GM18507 (cell line): Measurements from ENCODE around the gene ADCY1.

ENCODE experiments used
- DNase-seq: peaks from one replicate; pipeline ENCODE4 v3.0.0; 2011; ENCODE audit warnings: low read depth; ENCODE audit not compliant: insufficient read length; ENCODE audit errors: extremely low spot score
- FAIRE-seq: peaks from 2 replicates; lab custom pipeline; 2011; peaks lifted over from hg19 to GRCh38; lab: Jason Lieb, UNC

ADCY1 gene

DNA sequence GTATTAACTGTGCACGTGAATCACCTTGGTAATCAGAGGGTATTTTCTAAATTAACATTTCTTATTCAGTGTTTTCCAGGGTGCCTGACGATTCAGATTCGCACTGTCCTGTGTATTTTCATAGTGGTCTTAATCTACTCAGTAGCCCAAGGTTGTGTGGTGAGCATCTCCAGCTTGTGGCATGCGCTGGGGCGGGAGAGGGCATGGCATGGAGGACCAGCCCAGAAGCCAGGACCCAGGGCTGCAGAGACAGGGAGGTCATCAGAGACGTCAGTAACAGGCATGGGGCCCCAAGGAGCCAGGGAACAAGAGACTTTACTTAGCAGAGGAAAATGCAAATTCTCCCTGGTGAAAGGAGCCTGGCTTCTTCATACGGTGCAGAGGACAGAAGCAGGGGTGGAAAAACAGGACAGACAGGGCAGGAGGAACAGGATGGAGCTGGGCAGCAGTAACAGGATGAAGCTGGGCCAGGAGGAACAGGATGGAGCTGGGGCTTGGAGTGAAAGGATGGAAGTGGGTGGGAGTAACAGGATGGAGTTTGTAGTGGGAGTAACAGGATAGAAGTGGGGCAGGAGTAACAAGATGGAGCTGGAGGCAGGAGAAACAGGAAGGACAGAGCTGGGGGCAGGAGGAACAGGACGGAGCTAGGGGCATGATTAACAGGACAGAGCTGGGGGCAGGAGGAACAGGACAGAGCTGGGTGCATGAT is 110.9 kb downstream of the ADCY1 start:
- DNase-seq, result no peak
- FAIRE-seq, result no peak

DNA sequence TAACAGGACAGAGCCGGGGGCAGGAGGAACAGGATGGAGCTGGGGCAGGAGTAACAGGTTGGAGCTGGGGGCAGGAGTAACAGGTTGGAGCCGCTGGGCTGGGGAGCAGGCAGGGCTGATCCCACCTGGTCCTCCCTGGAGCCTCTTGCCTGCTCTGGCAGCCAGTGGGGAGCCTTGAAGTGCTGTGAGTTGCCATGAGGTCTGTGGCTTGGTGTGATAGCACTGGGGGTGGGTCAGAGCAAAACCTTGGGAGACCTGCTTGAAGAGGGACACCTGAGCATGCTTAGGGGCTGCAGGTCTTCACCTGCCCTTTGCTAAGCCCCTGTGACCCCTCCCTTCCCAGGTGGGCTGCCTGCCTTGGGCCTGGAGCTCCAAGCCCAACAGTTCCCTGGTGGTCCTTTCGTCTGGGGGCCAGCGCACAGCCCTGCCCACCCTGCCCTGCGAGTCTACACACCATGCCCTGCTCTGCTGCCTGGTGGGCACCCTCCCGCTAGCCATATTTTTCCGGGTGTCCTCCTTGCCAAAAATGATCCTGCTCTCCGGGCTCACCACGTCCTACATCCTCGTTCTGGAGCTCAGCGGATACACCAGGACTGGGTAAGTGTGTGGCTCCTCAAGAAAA is 111.6 kb downstream of the ADCY1 start:
- FAIRE-seq, result no peak
- no peak for DNase-seq

DNA sequence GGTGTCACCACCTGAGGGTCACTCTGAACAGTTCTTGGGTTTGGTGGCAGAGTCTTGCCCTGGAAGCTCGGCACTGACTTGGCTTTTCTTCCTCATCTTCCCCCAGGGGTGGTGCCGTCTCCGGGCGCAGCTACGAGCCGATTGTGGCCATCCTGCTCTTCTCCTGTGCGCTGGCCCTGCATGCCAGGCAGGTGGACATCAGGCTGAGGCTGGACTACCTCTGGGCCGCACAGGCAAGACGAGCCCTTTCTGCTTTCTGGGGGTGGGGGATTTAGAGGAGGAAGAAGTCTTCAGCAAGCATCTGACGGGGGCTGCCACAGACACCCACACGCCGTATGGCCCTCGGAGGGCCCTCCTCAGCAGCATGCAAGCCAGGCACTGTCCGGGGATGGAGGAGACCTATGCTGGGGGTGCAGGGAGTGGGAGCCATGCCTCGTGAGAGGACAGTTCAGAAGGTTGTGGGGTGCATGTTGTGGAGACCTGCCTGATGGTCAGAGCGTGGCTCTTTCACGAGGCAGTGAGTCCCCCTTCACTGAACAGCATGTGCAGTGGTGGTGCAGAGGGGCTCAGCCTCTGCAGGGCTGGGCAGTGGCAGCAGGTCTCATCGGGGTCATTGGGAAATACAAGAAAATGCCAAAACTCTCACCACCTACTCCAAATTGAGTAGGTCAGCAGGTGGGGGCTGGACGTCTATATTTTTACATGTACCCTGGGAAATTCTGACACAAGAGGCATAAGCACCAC is 112.4 kb downstream of the ADCY1 start:
- DNase-seq, result no peak
- no peak for FAIRE-seq

DNA sequence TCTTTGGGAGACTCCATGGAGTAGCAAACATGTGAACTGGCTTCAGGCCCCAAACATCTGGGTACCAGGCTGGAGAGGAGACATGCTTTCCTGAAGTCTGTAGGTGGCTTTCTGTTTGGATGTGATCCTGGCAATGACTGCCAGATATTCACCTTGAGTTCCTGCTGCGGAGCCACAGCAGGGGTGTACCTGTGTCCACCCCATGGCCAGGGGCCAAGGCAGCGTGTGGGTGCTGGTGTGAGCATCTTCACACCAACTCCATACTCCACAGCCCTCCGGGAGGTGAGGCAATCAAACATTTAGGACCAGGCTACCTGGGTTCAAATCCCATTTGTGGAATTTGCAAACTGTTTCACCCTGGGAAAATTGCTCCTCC is 113.0 kb downstream of the ADCY1 start:
- no peak for FAIRE-seq
- no peak for DNase-seq

DNA sequence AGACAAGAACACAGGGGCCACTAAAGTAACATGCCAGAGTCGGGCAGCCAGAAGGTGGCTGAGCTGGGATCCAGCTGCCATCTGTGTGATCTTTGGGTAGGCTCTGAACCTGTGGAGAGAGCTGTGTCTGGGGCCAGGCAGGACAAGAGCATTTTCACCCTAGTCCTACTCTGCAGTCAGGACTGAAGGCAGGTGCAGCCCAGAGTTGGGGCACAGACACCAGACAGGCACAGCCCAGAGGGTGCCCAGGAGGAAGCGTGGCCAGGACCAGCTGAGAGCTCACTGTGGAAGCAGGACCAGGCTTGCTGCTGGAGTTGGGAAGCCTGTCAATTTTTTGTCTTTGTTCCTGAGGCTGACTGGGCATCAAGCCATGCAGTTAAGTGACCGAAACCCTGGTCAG is 113.6 kb downstream of the ADCY1 start:
- FAIRE-seq, result no peak
- DNase-seq, result no peak

DNA sequence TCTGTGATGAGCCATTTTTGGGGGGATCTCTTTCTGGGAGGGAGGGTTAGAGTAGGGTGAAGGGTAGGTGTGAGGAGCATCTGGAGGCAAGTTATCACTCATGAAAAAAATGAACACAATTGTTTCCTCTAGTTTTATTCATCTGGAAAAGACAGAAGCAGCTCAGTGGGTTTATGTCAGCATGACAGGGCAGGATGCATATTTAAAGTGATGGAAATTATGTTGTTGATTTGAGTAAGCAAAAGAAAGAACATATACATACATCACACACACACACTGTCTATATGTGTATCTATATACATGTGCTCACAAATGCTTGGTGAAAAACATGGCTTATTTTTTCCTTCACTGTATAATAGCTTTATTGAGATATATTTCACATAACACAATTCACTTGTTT is 114.2 kb downstream of the ADCY1 start:
- DNase-seq, result no peak
- no peak for FAIRE-seq

DNA sequence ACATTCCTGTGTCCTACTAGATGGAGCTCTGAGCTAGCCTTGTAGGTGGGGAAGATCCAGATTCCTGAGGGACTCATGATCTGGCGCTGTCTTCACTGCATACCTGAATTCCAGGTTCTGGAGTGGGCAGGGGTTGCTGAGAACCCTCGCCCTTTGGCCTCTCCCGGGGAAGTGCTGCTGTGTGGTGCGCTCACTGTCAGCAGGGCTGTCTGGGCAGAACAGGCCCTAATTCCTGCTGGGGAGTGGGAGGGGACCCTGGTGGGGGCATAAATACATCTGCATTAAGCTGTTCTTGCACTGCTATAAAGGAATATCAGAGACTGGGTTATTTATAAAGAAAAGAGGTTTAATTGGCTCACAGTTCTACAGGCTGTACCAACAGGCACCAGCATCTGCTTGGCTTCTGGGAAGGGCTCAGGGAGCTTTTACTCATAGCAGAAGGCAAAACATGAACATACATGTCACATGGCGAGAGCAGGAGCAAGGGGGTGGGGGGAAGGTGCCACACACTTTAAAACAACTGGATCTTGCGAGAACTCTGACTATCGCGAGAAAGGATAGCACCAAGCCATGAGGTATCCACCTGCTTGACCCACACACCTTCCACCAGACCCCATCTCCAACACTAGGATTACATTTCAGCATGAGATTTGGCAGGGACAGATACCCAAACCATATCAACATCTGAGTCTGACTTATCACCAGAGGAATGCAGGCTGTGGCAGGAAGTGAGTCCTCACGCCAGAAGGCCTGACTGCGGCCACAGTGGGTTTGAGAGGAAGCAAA is 115.0 kb downstream of the ADCY1 start:
- no peak for FAIRE-seq

DNA sequence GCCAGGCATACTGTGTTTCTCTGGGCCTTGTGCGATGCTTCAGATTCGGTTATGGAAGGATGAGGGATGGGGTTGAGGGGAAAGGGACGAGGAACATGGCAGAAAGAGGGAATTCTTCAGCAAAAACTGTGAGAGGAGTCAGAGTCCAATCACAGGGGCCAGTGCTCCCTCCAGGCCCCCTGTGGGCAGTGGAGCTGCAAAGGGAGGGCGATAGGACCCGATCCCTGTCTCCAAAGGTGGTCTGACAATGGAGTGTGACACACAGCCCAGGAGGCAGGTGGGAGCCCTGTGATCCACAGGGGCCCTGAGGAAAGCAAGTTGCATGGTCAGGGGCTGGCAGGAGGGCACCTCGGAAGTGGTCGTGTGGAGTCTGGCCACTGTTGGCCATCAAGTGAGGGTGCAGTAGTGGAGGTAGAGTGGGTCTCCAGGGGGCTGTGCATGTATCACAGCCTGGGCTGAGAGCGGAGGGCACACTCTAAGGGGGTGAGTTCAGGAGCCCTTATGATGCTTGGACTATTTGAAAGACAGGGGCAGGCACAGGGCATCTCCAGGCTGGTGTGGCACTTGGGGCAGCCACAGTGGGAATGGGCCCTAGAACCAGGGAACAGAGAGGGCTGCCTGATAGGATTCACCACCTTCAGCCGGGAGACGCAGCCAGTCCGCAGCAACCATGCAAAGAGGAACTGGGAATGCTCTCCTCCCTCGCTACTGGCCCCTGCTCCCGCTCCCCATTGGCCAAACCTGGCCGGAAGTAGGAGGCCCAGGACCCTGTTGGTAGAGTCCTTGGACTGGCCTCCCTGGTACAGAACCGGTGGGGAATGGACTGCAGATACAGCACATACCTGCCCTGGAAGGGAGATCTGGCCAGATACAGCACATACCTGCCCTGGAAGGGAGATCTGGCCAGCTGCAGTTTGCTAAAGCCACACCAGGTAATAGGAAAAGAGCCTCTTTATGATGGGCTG is 115.9 kb downstream of the ADCY1 start:
- no peak for DNase-seq
- FAIRE-seq, result no peak

More for the DNA sequence above, 115.0 kb downstream of the ADCY1 start:
- DNase-seq, result no peak

DNA sequence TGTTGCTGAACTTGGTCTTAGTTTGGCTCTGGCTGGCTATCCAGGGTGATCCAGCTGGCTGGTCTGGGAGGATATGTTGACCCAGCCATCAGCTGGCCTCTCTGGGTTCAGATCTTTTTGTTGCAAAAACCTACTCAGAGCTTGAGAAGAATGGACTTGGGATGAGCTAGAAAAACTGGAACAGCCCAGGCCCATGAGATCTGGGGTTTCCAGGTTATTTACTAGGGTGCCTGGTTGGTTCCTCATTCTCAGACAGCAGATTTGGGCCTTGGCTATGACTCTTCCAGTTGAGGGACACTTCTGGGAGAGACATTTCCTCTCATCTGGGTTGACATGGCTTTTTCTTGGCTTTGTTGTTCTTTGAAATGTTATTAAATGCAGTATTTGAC is 116.6 kb downstream of the ADCY1 start:
- no peak for FAIRE-seq
- no peak for DNase-seq

DNA sequence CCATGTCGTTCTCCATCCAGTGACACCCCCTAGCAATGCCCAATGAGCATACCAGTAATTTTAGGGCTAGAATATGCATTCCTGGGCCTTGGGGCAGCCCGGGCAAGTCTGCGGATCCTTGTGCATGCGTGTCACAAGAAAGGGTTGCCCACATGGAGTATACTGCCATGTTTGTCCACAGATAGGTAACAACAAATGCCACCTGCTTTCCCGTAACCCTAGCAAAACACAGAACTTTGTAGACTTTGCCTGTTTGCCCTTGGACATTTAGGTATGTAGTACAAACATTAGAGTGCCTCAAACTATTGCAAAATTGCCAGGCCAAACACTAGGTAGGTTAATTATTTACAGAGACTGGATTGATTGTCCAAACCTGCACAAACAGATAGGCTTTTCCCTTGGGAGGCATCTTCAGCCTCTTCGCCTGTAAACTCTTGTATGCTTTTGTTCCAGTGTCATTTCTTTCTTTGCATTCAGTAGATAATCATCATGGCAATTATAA is 117.0 kb downstream of the ADCY1 start:
- no peak for DNase-seq
- no peak for FAIRE-seq

DNA sequence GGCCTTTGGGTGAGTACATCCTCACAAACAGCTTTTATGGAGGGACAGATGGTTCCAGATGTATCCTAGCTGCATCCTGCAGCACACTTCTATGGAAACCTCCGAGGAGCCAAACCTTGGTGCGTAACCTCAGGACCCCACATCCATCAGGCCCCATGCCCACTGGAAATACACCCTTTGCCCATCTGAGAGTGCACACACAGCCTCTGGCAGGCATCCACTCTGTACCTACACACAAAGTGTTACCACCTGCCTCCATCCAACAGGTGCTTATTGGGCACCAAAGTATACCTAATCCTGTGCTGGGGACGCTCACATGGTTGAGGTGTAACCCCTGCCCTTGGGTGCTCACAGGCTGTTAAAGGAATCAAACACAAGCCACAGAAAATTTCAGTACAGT is 117.9 kb downstream of the ADCY1 start:
- FAIRE-seq (no peak), DNase-seq (no peak)

DNA sequence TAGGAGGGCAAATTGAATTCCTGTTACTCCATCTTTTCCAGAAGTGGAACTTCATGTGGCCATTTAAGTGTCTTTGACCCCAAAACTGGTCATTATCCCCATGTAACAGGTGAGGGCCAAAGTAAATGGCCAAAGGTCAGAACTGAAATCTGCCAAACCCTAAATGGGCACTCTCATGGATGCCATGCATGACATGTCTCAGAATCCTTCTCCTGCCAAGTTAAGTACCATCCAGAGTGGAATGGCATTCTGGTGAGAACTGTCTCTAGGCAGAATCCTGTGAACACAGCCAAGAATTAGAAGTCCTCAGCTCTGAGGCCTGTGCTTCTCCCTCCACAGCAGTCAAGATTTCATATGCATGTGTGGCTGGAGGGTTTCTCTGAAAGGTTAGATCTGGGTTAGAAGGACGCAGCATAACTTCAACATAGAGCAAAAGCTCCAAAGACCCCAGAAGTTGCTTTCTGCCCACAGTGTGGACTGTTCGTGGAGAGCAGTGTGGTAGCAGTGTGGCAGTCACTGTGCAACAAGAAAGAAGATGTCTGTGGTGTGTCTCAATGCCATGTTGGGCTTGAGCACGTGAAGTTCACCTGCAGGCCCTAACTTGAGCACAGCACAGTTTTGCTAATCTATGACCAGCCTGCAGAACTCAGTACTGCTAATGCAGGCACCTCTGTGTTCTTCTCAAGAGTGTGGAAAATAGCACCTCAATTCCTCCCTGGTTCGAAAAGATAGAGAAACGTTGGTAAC is 121.3 kb downstream of the ADCY1 start:
- DNase-seq (no peak), FAIRE-seq (no peak)

DNA sequence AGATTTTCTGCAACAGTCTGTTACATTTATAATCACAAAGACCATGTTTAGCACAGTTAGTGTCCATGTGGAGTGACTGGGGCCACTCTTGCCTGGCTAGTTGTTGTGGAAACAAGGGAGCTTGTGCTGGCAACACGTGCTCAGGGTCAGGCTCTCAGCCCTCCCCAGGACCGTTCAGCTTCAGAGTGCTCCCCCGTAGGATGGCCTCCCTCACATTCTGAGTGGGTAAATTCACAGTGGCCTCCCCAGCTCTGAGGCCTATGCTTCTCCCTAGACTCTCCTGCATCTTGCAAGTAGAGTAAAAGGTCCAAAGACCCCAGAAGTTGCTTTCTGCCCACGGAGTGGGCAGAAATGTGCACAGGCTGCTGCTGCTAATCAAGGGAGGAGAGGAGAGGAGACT is 122.3 kb downstream of the ADCY1 start:
- FAIRE-seq, result no peak

DNA sequence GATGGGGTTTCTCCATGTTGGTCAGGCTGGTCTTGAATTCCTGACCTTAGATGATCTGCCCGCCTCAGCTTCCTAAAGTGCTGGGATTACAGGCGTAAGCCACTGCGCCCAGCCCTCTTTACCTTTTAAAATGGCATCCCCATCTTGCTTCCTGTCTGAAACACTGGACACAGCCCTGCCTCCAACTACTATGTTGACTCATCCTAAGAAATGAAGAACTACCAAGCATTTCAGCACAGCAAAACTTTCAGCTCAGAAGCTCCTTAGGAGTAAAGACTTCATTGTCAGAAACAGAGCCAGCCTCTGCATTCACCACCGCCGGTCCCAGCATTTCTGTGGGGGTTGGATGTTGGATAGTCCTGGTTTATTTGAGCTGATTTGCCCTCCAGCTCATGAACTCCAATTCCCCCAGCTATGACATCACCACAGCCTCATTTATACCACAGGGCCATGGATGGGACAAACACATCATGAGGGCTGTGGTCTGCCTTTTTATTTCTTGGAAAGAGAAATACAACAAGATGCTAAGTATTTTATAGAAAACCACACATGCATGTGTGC is 123.5 kb downstream of the ADCY1 start:
- FAIRE-seq (no peak), DNase-seq (no peak)

More for the DNA sequence above, 122.3 kb downstream of the ADCY1 start:
- no peak for DNase-seq

DNA sequence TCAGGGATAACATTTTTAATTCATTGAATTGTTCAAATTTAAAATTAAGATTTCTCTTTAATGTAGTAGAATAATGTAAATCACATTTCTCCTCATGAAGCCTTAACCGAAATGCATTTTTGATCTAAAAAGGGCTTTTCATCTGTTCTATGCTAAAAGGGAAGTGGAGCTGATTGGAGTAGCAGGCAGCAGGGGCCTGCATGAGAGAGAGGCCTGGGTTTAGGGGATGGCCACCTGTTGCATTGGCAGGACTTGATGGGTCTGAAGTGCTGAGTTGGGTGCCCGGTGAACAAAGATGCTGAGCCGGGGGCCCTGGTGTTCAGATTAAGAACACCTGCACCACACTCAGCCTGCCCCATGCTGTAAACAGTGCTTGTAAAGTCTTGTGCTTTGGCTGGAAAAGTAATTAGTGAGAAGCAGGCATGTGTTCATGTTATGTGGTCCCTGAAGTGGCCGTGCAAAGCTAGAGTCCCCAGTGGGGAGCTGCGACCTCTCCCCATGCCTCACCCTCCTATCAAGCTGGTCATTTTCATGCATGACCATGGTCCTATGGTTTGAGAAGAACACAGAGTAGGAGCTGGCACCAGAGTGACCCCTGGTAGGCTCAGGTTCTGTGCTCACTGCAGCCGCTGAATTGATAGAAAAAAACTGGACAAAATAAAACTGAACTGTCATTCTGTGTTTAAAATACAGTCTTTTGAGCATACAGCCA is 124.3 kb downstream of the ADCY1 start:
- DNase-seq (no peak), FAIRE-seq (no peak)

DNA sequence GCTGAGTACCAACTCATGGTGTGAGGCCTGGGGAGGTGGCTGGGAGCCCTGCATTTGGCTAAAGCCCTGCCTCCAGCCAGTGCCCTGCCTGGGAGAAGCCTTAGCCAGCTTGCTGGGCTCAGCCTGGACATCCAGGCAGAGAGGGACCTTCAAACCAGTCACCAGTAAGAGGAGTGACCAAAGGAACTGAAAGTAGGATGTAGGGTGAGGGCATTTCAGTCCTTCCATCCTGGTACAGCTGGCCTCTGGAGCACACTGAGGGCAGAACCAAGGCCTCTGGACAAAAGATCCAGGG is 124.8 kb downstream of the ADCY1 start:
- FAIRE-seq (no peak), DNase-seq (no peak)

DNA sequence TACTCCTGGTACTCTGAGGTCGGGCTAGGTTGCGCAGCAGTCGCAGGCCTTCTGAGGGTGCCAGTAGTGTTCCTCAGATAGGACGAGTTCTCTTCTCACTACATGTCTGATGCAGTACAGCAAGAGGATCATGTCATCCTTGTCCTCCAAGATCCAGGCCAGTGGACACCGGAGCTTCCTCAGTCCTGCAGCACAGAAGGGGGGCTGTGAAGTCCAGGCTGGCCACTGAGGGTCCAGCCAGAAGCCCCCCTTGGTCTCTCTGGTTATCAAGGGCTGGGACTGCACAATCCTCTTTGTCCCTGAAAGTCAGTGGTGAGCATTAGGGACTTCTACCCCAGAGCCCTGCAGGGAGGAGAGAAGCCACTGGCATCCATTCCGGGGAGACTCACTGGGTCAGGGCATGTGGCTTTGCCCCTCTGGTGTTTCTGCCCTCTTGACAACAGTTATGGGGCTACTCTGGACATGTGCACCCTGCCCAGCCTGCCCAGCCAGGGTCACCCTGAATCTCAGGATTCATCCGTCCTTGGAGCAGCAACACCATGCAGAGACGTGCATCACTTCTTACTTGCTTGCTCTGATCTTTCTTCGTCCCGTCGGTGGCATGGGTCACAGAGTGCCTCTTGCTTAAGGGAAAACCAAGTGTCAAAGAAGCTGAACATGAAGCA is 125.7 kb downstream of the ADCY1 start:
- DNase-seq (no peak), FAIRE-seq (no peak)
